Activated CD8-positive, alpha-beta T cell treated with anti-CD3 and anti-CD28 coated beads, Interleukin-2, amount 10 ng/mL, durations not matched to agents 7 days and 5 days (primary cell): Measurements from ENCODE around the gene MKLN1. TPM values are rescaled to one million over a fixed set of nuclear protein-coding genes. Genes with fewer than 3 reads are reported as not detected.

Experiments used
- ATAC-seq: fragments of 150-1000 bp; cut with Tn5 transposase; one replicate; pipeline ENCODE4 v1.10.0; 2021; ENCODE audit warnings: moderate library complexity
- CTCF ChIA-PET: fragments of 350-600 bp; sonication (Branson Sonifier 250); formaldehyde crosslinking; loops from one replicate; lab custom pipeline; 2021; ENCODE audit warnings: antibody characterized with exemption; lab: Charles Lee
- POLR2A ChIA-PET: fragments of 350-600 bp; sonication (Branson Sonifier 250); formaldehyde crosslinking; loops from one replicate; lab custom pipeline; 2021; ENCODE audit warnings: antibody characterized with exemption; lab: Charles Lee
- DNase-seq: peaks from one replicate; pipeline ENCODE4 v3.0.0-alpha.2; 2020
- H3K27ac Mint-ChIP-seq: one replicate; pipeline ENCODE4 v1.8.0; 2021; ENCODE audit warnings: mild to moderate bottlenecking, mixed read lengths
- H3K27me3 Mint-ChIP-seq: one replicate; pipeline ENCODE4 v1.8.0; 2021; ENCODE audit warnings: low read depth, mixed read lengths
- H3K36me3 Mint-ChIP-seq: one replicate; pipeline ENCODE4 v1.8.0; 2021; ENCODE audit warnings: low read depth, mixed read lengths
- H3K4me1 Mint-ChIP-seq: one replicate; pipeline ENCODE4 v1.8.0; 2021; ENCODE audit warnings: low read depth, mixed read lengths
- H3K4me3 Mint-ChIP-seq: one replicate; pipeline ENCODE4 v1.8.0; 2021; ENCODE audit warnings: mild to moderate bottlenecking, mixed read lengths
- H3K9me3 Mint-ChIP-seq: one replicate; pipeline ENCODE4 v1.8.0; 2022; ENCODE audit warnings: mixed read lengths; ENCODE audit not compliant: insufficient read depth
- total RNA-seq, 2 experiments: library from RNA; stranded (reverse); gene quantifications; one replicate each; pipeline ENCODE4 v1.2.3, GENCODE V29; 2021

The MKLN1 gene
- total RNA-seq, 2 experiments from 2014 or later: 31.6 to 34.0 TPM

DNA sequence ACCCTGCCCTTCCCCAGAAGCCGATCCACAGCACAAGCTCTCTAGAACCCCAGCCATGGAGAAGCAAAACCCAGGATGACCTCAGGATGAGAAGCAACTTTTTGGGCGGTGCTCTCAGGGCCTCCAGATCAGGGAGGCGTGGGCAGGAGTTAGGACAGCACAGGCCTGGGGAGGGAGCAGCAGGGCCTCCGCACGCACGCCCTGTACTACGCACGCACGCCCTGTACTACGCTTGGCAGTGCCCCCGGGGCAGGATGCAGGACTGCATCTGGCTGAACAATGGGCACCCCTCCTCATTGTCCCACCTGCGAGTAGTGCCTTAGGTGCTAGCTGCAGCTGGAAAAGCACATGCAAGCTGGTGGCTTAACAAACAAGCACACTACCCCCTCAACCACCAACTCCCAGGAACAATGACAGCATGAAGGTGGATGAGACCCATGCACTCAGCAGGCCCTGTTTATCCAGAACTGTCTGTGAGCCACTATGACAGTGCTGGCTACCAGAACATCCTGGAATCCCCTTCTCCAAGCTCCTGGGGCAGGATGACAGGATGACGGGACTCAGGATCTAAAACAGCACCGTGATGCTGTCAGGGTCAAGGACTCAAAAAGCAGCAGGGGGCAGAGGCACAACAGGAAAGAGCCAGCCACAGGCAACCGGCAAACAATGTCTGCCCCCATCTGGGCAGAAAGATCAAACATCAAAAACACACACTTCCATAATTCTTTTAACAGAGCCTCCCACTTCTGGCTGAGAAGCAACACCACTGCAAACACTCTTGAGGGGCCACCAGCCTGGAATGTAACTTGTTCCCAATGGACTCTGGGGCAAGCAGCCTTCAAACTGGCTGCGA is 217.0 kb downstream of the MKLN1 start:
- Mint-ChIP-seq H3K4me1 (peaks cover 12% of the 10 kb centered on the region), H3K27me3 (peaks cover 3% of the 10 kb centered on the region), H3K4me3 (no peak overlapping the region), H3K36me3 (no peaks in the 10 kb centered on the region), H3K9me3 (no peaks in the 10 kb centered on the region), H3K27ac (peak overlapping the region; percentile 43)
- ATAC-seq (no peak), DNase-seq (peak; percentile 36)
- ChIA-PET POLR2A (no interaction called here), CTCF (interaction anchor here (1.3 to 2.3 kb wide), 4 partner anchors 10 to 110 kb away, joined by 3 to 9 read pairs (median 6); no protein-coding TSS in a partner anchor)

DNA sequence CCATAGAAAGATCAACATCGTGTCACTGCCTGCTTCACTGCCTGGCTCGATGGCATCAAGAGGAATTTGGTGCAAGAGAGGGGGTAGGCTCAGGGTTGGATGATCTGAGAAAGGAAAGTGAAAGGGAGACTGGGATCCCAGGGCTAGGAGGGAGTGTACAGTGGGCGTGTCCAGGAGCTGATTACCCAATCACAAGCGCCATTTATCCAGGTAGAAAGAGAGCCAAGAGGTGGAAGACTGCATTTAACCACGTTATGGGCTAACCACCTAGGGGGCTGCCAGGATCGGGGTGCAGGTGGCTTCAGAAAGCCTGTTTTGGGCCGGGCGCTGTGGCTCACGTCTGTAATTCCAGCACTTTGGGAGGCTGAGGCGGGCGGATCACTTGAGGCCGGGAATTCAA is 218.4 kb downstream of the MKLN1 start:
- DNase-seq (no peak), ATAC-seq (no peak)
- Mint-ChIP-seq H3K4me3 (no peak overlapping the region), H3K27ac (no peak overlapping the region), H3K9me3 (no peaks in the 10 kb centered on the region), H3K27me3 (peaks cover 3% of the 10 kb centered on the region), H3K36me3 (no peaks in the 10 kb centered on the region), H3K4me1 (peaks cover 12% of the 10 kb centered on the region)
- ChIA-PET CTCF (interaction anchor here (1.1 to 2.8 kb wide), 14 partner anchors 9 to 109 kb away, joined by 3 to 9 read pairs (median 5); no protein-coding TSS in a partner anchor), POLR2A (no interaction called here)

Other genes with a start within 250 kb of the MKLN1 start
- 1 to 10 TPM; 1.3 to 1.5 TPM for gene PODXL, start 228.8 kb downstream of the MKLN1 start, total RNA-seq